Fibroblast of mammary gland (primary cell): ENCODE measurements around the gene AK9.

ENCODE experiments used
- DNase-seq: peaks from one replicate; pipeline ENCODE4 v3.0.0-alpha.2; 2010; ENCODE audit warnings: low read depth
- H3K4me3 ChIP-seq: 2 replicates; pipeline ENCODE4 v1.5.1; 2011; ENCODE audit warnings: low read depth, mild to moderate bottlenecking, low read length, moderate library complexity; ENCODE audit not compliant: control insufficient read depth
- CTCF ChIP-seq: conservative IDR thresholded peaks from 2 replicates; pipeline ENCODE4 v1.5.1; 2011; ENCODE audit warnings: low read depth, low read length, inconsistent platforms; ENCODE audit not compliant: control insufficient read depth, insufficient read depth

The AK9 gene

GRCh38 chr6:109722564-109723254 is 31.7 kb upstream of the AK9 start:
- no peak overlapping the region for H3K4me3 ChIP-seq
- TF ChIP-seq CTCF, result no peak
- DNase-seq, result no peak

- DNase-seq, result no peak
- no peak overlapping the region for H3K4me3 ChIP-seq
- no peak for TF ChIP-seq CTCF
Observed at GRCh38 chr6:109722011-109722410, 31.0 kb upstream of the AK9 start.

- DNase-seq, result no peak
- H3K4me3 ChIP-seq, result no peak overlapping the region
- TF ChIP-seq CTCF, result no peak
Observed at GRCh38 chr6:109720311-109720710, 29.3 kb upstream of the AK9 start.

GRCh38 chr6:109718991-109719390 is 28.0 kb upstream of the AK9 start:
- no peak for TF ChIP-seq CTCF
- DNase-seq, result peak; percentile 30
- no peak overlapping the region for H3K4me3 ChIP-seq

GRCh38 chr6:109717971-109718370 is 27.0 kb upstream of the AK9 start:
- no peak for DNase-seq
- no peak for TF ChIP-seq CTCF
- no peak overlapping the region for H3K4me3 ChIP-seq

GRCh38 chr6:109715616-109716015 is 24.6 kb upstream of the AK9 start:
- H3K4me3 ChIP-seq, result no peak overlapping the region
- DNase-seq, result no peak
- TF ChIP-seq CTCF, result no peak

GRCh38 chr6:109714611-109715010 is 23.6 kb upstream of the AK9 start:
- DNase-seq, result no peak
- TF ChIP-seq CTCF, result no peak
- H3K4me3 ChIP-seq, result no peak overlapping the region
